ENCODE data around the gene GJA5.

DNA sequence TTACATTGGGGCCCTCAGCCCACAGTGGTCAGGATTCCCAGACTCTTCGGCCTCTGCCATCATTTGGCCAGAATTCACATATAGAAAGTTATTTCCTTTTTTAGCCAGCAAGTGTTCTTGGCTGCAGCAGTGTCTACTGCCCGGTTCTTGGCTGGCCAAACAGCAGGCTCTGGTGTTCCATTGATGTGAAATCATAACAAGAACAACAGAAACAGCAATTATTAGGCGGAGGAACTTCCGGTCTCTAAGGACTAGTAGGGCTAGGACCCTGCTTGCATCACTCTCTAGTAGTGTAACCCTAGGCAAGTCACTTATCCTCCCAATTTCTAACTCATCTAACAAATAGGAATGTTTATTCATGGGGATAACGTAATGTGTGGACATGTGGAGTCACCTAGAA lies 8.7 kb upstream of the GJA5 start:
- TF ChIP-seq, protein P1, sequence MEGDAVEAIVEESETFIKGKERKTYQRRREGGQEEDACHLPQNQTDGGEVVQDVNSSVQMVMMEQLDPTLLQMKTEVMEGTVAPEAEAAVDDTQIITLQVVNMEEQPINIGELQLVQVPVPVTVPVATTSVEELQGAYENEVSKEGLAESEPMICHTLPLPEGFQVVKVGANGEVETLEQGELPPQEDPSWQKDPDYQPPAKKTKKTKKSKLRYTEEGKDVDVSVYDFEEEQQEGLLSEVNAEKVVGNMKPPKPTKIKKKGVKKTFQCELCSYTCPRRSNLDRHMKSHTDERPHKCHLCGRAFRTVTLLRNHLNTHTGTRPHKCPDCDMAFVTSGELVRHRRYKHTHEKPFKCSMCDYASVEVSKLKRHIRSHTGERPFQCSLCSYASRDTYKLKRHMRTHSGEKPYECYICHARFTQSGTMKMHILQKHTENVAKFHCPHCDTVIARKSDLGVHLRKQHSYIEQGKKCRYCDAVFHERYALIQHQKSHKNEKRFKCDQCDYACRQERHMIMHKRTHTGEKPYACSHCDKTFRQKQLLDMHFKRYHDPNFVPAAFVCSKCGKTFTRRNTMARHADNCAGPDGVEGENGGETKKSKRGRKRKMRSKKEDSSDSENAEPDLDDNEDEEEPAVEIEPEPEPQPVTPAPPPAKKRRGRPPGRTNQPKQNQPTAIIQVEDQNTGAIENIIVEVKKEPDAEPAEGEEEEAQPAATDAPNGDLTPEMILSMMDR (IDR thresholded peaks at IDR 0.05), result no peak
- no peak for TF ChIP-seq POLR2A (IDR thresholded peaks at IDR 0.05; ENCODE audit: low read depth)
- TF ChIP-seq POLR2AphosphoS5 (IDR thresholded peaks at IDR 0.05), result peak in 1 of 2 donors; percentile 65
- no peak for TF ChIP-seq EP300 (IDR thresholded peaks at IDR 0.05)
